Stimulated activated CD8-positive, alpha-beta memory T cell treated with anti-CD3 and anti-CD28 coated beads, Interleukin-4, amount 100 ng/mL, for 4 hours (primary cell): ENCODE data around the gene STAT4.

ENCODE experiments used
- DNase-seq, 2 donors: peaks; one replicate each; pipeline ENCODE4 v3.0.0-alpha.2; 2020; ENCODE audit warnings: low read depth in 2 of 2, low spot score in 1 of 2

Gene STAT4

GRCh38 chr2:191087311-191087710, 63.5 kb downstream of the STAT4 start:
- DNase-seq = no peak

- DNase-seq = no peak
Measured at GRCh38 chr2:191086706-191087105, 64.1 kb downstream of the STAT4 start.

DNA sequence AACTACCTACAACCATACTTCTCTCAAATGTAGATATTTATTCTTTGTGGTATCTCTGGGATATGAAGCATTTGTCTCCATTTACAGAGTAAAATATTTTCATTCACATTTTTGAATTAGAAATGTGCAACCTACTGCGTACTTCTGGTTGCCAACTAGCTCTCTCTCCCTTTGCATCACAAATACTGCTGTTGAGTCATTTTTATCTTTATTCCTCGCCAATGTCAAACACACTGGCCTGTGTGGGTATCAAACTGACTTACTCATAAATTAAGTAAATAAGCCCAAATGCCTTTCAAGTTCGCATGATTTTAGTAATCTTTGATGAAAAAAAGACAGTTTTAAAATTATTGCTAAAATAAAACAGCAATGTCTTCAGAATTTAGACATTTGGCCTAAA, 67.3 kb downstream of the STAT4 start:
- DNase-seq = no peak

DNA sequence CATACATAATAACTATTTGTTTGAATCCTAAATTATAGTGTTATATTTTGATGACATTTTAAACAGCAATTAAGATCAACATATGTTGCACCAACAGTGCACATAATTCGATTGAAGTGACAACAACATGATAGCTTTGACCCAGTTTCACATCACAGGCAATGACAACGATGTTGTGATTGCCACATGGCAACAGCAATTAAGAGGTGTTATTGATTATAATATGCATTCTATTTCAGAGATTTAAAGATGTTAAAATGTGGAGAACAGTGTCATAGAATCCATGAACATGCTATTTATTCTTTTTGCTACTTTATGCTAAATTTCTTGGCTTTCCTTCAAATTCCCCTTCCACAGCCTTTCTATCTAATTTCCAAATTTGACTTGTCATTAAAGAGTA, 68.5 kb downstream of the STAT4 start:
- DNase-seq = no peak

GRCh38 chr2:191081411-191082155, 69.2 kb downstream of the STAT4 start:
- DNase-seq = no peak

- DNase-seq = no peak
Measured at GRCh38 chr2:191078165-191078867, 72.5 kb downstream of the STAT4 start.

GRCh38 chr2:191070276-191070675, 80.5 kb downstream of the STAT4 start:
- no peak for DNase-seq

DNA sequence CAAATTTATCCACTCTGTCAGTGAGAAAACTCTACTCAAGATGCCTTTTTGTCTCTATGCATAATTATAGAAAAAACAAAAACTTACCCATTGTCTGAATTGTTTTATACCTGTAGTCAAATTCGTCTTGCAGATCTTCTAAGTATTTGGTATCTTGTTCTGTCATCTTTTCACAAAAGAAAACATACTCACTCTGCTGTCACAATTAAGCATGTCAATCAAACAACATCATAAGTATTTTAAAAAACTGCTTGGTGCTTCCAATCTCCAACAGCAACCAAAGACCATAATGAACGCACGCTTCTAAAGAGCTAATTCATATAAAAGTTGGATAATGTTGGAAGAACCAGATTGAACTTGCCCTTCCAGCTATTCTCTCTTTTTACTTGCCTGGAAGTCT, 81.2 kb downstream of the STAT4 start:
- DNase-seq = no peak

- DNase-seq = no peak
Measured at GRCh38 chr2:191066919-191067233, 83.9 kb downstream of the STAT4 start.

GRCh38 chr2:191066197-191066918, 84.4 kb downstream of the STAT4 start:
- no peak for DNase-seq

DNA sequence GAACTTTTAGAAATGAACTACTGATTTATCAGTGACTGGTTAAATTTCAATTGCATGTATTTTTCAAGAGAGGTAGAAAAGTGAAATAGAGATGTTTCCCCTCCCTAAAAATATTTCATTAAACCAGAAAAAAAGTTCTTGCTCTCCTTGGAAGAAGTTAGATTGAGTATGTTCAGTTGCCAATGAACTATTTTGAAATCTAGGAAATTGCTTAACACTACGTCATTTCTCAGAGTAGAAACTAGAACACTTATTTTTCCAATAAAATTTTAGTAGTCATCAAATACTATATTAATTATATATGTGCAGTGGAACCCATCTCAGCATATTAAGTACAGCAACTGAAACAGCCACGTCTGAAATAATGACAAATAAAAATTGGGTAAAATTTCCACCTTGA, 85.0 kb downstream of the STAT4 start:
- no peak for DNase-seq

GRCh38 chr2:191064590-191064989, 86.2 kb downstream of the STAT4 start:
- peak in 1 of 2 donors; percentile 11 for DNase-seq

DNA sequence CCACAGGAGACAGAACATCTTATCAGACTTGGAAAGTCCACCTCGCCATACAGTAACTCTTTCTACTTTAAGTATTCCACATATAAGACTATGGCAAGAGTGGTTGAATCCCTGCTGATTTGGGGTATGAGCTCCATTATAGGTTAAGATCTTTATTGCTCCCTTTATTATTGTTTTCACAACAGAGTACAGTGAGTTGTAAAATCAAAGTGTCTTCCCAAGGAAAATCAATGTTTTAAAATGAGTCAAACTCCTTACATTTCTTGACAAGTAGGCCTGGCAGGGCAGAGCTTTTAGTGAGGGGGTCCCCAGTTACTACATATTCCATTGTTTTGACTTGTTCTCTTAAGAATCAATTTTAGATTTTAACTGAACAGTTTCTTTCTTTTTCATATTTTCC, 87.2 kb downstream of the STAT4 start:
- DNase-seq = no peak

- no peak for DNase-seq
Measured at GRCh38 chr2:191061381-191061980, 89.3 kb downstream of the STAT4 start.

DNA sequence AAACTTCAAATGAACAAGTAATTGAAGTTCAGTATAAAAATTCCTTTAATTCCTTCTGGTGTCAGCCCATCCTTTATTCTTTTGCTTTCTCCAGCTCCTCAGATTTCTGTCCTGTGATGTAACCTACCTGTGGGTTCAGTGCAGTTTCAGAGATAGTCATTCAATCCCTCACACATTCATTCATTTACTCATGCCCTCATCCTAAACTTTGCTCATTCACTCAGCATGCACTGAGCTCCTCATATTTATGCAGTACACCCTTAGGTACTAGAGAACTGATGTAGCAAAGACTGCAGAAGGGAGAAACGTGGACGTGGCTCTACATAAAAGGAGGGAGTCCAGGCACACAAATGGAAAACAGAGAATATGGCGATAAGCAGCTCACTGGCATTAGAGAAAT, 91.5 kb downstream of the STAT4 start:
- DNase-seq = no peak

DNA sequence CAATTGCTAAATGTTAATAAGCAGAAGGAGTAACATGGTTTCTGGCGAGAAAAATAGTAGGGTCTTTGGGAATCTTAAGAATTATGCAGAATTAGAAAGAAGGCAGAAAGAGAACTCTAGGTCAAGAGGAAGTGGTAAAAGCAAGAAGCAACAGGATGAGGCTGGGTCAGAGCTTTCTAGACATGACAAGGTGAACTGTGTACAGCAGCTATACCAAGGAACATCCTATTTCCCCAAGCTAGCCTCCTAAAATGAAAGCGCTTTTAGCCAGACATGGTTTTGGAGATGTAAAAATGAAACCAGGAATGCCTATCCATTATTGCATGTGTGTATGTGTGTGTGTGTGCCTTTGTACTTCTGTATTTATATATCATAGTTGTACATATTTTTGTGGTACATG, 94.6 kb downstream of the STAT4 start:
- no peak for DNase-seq

DNA sequence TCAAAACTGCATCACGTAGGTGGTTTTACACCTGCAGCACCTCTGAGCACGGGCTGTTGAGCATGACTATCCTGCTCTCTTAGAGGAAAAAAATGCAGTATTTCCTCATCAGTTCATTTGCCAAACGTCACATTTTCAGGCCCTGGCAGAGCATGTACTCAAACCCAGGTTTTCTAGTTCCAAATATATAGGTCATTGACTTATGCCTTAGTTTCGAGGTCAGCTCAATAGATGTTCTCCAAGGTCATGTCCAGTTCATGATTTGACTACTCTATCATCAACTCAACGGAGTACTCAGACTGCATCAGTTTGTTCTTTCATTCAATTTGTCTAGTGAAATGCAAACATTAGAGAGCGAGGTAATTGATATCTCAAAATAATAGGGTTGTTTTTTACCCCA, 97.5 kb downstream of the STAT4 start:
- no peak for DNase-seq

- DNase-seq = no peak
Measured at GRCh38 chr2:191051825-191052778, 98.7 kb downstream of the STAT4 start.

- no peak for DNase-seq
Measured at GRCh38 chr2:191051177-191051576, 99.6 kb downstream of the STAT4 start.

DNA sequence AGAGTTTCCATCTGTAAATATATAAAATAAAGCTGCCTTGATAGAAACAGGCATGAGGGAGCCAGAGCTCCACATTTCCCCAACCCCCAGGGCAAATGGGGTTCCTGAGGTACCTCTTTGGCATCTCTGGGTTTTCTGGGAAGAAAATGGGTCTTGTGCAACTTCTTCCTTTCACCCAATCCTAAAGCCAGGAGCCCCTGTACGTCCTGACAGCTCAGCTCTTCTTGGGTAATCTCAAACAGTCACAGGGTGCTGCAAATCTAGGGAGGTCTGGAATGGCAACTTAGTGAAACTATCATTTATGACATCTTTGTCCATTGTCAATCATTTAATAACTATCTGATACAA, 100.2 kb downstream of the STAT4 start:
- DNase-seq = no peak
